Mammary epithelial cell (primary cell): ENCODE measurements around the gene MARCHF3.

Experiments
- EZH2 ChIP-seq: IDR thresholded peaks from 2 replicates; pipeline ENCODE4 v1.6.1; 2012; ENCODE audit warnings: low read length, inconsistent platforms, borderline replicate concordance
- TF ChIP-seq, protein P1 (sequence below), 2 donors: IDR thresholded peaks in 1 of 2; conservative IDR thresholded peaks in 1 of 2; 2 replicates each; pipeline ENCODE4 v1.5.1; 2011 to 2012; ENCODE audit warnings: inconsistent platforms in 2 of 2, low read length in 2 of 2, mild to moderate bottlenecking in 2 of 2, control low read depth in 1 of 2, low read depth in 1 of 2; ENCODE audit not compliant: insufficient read depth in 1 of 2; ENCODE audit errors: extremely low read depth in 1 of 2

DNA sequence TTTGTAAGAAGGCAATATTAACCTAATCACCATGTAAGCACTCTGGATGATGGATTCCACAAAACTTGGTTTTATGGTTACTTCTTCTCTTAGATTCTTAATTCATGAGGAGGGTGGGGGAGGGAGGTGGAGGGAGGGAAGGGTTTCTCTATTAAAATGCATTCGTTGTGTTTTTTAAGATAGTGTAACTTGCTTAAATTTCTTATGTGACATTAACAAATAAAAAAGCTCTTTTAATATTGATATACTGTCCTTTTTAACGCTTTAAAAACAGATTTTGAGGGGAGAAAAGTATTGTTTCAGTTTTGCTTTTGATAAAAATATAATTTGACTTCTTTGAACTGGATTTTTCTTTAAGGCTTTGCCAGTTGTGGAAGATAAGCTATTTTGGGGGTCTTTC lies 193.6 kb downstream of the MARCHF3 start:
- TF ChIP-seq, protein P1, sequence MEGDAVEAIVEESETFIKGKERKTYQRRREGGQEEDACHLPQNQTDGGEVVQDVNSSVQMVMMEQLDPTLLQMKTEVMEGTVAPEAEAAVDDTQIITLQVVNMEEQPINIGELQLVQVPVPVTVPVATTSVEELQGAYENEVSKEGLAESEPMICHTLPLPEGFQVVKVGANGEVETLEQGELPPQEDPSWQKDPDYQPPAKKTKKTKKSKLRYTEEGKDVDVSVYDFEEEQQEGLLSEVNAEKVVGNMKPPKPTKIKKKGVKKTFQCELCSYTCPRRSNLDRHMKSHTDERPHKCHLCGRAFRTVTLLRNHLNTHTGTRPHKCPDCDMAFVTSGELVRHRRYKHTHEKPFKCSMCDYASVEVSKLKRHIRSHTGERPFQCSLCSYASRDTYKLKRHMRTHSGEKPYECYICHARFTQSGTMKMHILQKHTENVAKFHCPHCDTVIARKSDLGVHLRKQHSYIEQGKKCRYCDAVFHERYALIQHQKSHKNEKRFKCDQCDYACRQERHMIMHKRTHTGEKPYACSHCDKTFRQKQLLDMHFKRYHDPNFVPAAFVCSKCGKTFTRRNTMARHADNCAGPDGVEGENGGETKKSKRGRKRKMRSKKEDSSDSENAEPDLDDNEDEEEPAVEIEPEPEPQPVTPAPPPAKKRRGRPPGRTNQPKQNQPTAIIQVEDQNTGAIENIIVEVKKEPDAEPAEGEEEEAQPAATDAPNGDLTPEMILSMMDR (conservative IDR thresholded peaks at IDR 0.05 in 1 of 2, IDR thresholded peaks at IDR 0.05 in 1 of 2; ENCODE audit: extremely low read depth in 1 of 2, insufficient read depth in 1 of 2, low read depth in 1 of 2, low read length in 2 of 2), result no peak
- TF ChIP-seq EZH2, result no peak
